Endothelial cell of hepatic sinusoid (primary cell): Measurements from ENCODE around the gene ABO.
"Not testable (repeated sequence)": the region's sequence is repeated elsewhere in the genome, so short reads cannot be mapped to it uniquely, and the experiment has no call there.

ENCODE experiments used
- in situ Hi-C: cut with HindIII; loops from 2 replicates; pipeline ENCODE4 v1.10.0; 2017; ENCODE audit warnings: low sequenced_read_pairs

Gene ABO

GRCh38 chr9:133290751-133291302 is 15.8 kb upstream of the ABO start:
- in situ Hi-C loops = no loop called here

- in situ Hi-C loops = no loop called here
Measured at GRCh38 chr9:133286523-133286922, 11.5 kb upstream of the ABO start.

GRCh38 chr9:133285252-133285775 is 10.3 kb upstream of the ABO start:
- in situ Hi-C loops = no loop called here

GRCh38 chr9:133284362-133284761 is 9.4 kb upstream of the ABO start:
- in situ Hi-C loops = no loop called here

- in situ Hi-C loops = not testable (repeated sequence)
Measured at GRCh38 chr9:133283255-133284032, 8.4 kb upstream of the ABO start.

- in situ Hi-C loops = no loop called here
Measured at GRCh38 chr9:133282464-133283238, 7.7 kb upstream of the ABO start.

GRCh38 chr9:133280392-133280791 is 5.4 kb upstream of the ABO start:
- in situ Hi-C loops = no loop called here

GRCh38 chr9:133278161-133279114 is 3.4 kb upstream of the ABO start:
- in situ Hi-C loops = loop anchor here (10.0 kb wide), 1 partner anchor 216 kb away; no protein-coding TSS in a partner anchor

GRCh38 chr9:133277467-133277866 is 2.5 kb upstream of the ABO start:
- in situ Hi-C loops = loop anchor here (10.0 kb wide), 1 partner anchor 217 kb away; no protein-coding TSS in a partner anchor

GRCh38 chr9:133276923-133277322 is 1.9 kb upstream of the ABO start:
- in situ Hi-C loops = loop anchor here (10.0 kb wide), 1 partner anchor 218 kb away; no protein-coding TSS in a partner anchor

GRCh38 chr9:133276001-133276884 is 1.2 kb upstream of the ABO start:
- in situ Hi-C loops = loop anchor here (10.0 kb wide), 1 partner anchor 219 kb away; no protein-coding TSS in a partner anchor

GRCh38 chr9:133274236-133275104 is 531 bp downstream of the ABO start:
- in situ Hi-C loops = loop anchor here (10.0 kb wide), 1 partner anchor 220 kb away; no protein-coding TSS in a partner anchor

GRCh38 chr9:133273819-133274218 is 1.2 kb downstream of the ABO start:
- in situ Hi-C loops = loop anchor here (10.0 kb wide), 1 partner anchor 221 kb away; no protein-coding TSS in a partner anchor

GRCh38 chr9:133273098-133273497 is 1.9 kb downstream of the ABO start:
- in situ Hi-C loops = loop anchor here (10.0 kb wide), 1 partner anchor 222 kb away; no protein-coding TSS in a partner anchor

- in situ Hi-C loops = loop anchor here (10.0 kb wide), 1 partner anchor 225 kb away; no protein-coding TSS in a partner anchor
Measured at GRCh38 chr9:133269537-133270362, 5.3 kb downstream of the ABO start.

GRCh38 chr9:133269136-133269535 is 5.9 kb downstream of the ABO start:
- in situ Hi-C loops = not testable (repeated sequence)
